HG02571 (cell line): Measurements from ENCODE around the gene MAST4.
A peak's percentile ranks its signal among the peaks of the same experiment; 100 is the strongest.

Experiments used
- ATAC-seq: cut with Tn5 transposase; IDR thresholded peaks from one replicate; pipeline ENCODE4 v1.9.1; 2021; ENCODE audit warnings: mild to moderate bottlenecking, moderate library complexity; ENCODE audit not compliant: unreplicated experiment

The MAST4 gene

DNA sequence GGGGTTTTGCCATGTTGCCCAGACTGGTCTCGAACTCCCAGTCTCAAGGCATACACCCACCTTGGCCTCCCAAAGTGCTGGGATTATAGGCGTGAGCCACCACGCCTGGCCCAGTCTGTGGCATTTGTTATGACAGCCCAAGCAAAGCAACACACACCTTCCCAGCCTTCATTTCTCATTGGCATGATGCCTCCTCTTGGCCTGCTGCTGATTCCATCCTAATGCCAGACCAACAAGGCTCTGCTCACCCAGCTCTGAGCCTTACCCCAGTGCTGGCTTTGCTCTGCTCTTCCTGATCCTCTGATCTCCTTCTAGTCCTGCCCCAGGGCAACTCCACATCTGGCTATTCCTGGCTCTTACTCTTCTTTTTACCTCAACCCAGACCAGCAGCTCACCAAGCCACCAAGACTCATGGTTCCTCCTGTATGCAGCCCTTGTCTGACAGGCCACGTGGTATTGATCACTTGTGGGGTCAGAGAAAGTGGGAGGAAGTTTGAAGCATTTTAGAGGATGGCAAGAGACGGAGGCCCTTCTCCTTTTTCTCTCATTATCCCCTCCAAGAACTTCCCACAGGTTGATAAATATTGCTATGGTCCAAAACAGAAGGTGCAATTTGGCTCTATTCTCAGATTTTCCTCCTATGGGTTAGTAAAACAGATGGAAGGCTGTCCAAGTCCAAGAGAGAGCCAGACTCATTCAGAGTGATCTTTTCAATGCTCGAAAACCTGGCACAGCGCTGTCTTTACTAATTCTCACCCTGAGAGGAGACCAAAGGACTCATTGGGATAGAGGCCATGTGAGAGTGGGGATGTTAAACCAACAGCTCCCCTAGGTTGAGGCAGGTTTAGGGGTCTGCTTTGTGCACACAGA is 599.4 kb downstream of the MAST4 start:
- no peak for ATAC-seq

DNA sequence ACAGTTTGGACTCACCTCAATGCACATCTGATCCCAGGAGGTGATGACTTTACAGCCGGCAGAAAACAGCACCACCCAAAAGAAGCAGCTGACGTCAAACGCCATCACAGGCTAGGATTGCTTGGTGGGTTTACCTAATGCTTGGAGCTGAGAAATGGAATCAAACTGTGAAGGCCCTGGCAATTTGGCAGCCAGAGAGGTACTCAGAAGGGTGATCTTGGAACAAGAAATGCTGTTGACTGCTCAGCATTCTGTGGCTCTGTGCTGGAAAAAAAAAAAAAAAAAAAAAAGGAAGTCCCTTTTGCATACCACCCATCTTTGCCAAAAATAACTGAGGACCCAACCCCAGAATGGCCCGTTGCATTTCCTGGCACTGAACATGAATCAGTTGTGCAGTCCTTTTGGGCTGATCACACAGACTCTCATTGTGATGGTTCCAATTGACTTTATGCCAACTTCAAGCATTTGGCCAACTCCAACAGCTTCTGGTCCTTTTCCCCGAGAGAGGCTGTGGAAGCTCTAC is 600.4 kb downstream of the MAST4 start, which contains the start of gene CD180:
TSS of gene CD180 (minus strand) at position 263 of the 523 bp plus-strand sequence. CDS start at position 105, 158 bp downstream.
- no peak for ATAC-seq

DNA sequence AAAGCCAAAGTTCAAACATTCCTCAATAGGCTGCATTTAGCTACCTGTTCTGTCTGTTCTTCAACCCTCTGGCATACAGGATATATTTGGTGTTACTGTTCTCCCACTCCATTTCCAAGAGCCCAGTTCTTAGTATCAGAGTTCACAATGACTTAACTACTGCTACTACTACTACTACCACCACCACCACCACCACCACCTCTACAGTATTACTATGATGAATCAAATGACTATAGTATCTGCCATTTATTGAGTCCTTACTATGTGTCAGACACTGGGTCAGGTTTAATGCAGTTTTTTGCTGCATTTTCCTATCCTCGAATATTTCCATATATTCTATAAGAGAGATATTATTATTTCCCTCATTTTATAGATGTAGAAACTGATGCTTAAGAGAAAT is 601.3 kb downstream of the MAST4 start:
- no peak for ATAC-seq

DNA sequence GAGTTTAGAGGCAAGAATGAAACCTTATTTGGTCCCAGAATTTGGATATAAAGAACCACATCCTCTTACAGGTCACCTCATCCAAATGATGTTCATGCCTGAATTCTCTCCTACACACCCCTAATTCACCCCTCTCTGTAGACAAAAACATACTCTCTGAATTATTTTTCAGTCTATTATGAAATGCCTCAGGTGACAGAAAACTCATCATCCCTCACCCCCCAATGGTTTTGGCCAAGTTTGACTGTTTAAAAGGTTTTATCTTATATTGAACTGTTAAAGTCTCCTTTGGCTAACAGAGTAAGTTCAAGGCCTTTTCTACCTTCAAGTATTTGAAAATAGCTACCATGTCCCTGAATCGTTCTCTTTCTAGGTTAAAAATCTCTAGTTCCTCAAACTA is 602.7 kb downstream of the MAST4 start:
- no peak for ATAC-seq

- ATAC-seq, result no peak
These were observed 603.7 kb downstream of the MAST4 start for GRCh38 chr5:67199859-67200258.

DNA sequence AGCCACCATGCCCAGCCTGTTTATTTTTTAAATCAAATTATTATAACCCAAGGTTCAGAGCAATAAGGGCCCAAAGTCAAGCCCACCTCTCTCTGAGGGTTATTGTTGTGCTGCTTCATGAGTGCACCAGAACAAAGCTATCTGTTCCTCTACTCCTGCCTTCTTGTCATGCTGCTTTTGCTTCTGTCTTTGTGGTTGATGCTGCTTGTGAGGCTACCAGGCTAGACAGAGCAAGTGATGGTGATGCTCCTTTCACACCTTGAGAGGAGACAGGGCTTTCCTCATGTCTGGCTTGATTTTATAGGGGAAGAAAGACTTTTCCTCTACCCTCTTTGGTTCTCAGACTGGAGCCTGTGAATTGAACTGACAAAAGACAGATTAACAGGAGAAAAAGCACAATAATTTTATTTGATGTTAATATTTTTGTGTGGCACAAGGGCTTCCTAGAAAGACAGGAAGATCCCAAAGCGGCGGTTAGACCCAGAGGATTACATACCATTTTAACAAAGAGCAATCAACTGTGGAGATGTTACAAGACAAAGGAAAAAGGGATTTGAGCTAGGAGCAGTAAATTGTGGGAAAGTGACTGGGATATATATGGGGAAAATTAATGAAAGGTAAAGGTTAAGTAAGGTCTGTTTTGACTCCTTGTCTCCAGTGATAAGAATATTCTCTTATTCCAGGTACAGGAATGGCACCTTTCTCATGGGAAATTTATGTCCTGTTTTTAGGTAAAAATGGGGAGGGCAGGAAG is 604.8 kb downstream of the MAST4 start:
- ATAC-seq, result no peak

GRCh38 chr5:67201897-67202549 is 605.8 kb downstream of the MAST4 start:
- no peak for ATAC-seq

- no peak for ATAC-seq
These were observed 606.6 kb downstream of the MAST4 start for GRCh38 chr5:67202828-67203227.

DNA sequence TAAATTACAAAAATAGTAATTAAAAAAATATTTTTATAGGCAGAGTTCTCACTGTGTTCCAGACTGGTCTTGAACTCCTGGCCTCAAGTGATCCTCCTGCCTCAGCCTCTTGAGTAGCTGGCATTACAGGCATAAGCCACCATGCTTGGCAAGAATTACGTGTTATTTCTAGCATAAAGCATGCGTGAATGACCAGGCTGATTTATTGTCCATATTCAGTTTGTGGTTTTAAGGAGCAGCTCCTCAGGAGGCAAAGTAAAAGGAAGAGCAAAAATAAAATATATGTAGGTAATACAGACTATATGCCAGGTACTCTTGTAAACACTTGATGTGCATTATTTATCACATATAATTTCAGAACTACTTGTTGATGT is 607.5 kb downstream of the MAST4 start:
- no peak for ATAC-seq

DNA sequence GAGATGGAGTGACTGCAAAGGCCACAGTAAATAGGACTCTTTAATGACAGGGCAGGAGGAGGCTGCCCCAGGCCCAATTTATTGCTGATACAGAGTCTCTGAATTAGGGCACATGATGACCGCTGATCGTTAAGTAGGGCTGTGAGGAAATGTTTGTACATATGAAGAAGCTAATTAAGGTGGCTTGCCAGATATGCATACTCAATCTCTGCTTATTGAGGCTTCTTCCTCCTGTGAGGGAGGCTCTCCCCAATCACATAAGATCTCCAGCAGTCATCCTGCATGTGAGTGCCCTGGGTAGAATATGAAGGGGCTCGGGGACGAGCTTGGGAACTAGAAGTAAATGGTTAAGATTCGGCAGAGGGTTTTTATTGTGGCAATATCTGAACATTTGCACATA is 608.6 kb downstream of the MAST4 start:
- no peak for ATAC-seq

GRCh38 chr5:67205981-67206380 is 609.8 kb downstream of the MAST4 start:
- ATAC-seq, result no peak

DNA sequence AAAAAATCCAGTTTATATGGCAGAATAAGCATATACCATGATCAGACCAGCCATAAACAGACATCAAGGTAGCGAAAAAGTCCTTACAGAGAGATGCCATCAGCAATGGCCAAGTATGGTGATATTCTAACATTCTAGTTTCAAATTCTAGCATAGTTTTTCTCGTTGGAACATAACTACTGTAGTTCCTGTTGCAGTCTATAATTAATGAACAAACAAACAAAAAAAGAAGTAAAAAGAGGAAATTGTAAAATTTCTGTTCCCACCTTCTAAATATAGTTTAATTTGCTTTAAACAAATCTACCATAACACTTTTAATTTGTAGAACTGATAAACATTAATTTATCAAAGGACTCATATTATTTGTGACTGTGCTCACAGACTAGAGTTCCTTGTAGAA is 610.3 kb downstream of the MAST4 start:
- ATAC-seq, result peak; percentile 21

GRCh38 chr5:67206929-67207328 is 610.7 kb downstream of the MAST4 start:
- ATAC-seq, result peak; percentile 81

DNA sequence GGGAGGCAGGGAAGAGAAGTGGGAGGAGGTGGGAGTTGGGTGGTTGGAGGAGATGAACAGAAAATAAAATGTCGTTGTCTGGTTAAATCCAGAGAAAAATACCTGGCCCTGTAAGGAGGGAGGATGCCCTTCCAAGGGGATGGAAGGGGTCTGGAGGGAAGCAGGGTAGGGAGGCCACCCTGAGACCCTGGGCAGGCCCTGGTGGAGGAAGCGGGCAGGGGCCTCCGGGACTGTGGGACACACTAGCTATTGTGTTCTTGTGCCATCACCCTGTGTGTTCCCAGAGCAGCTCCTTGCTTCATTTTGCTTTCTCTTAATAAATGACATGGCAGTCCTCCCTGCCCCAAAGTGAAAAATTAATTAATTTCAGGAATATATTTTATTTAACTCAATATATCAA is 612.2 kb downstream of the MAST4 start:
- no peak for ATAC-seq

- ATAC-seq, result no peak
These were observed 613.1 kb downstream of the MAST4 start for GRCh38 chr5:67209141-67209771.

DNA sequence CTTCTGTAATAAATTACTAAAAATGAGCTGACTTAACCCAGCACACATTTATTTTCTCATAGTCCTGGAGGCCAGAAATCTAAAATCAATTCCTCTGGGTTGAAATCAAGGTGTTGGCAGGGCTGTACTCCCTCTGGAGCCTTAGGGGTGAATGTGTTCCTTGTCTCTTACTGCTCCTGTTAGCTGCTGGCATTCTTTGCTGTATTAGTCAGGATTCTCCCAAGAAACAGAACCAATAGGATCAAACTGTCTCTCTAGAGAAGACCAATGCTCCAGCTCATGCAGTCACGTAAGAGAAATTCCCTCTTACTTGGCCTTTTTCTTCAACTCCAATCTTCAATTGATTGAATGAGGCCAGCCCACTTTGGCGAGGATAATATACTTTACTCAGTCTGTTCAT is 615.7 kb downstream of the MAST4 start:
- no peak for ATAC-seq

DNA sequence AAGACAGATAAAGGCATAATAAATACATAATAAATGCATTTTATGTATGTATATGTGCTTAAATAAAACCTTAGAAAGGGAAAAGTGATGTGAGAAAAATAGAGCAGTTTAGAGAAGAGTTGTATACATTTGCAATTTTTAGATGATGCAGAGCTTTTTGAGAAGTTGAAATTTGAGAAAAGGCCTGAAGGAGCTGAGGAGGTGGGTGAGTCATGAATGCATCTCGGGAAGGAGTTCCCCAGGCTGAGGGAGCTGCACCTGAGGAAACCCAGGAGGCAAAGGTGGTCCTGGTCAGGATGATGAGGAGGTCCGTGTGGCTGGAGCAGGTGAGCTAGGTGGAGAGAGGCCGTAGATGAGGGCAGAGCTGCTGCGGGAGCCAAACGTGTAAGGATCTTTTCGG is 617.8 kb downstream of the MAST4 start:
- ATAC-seq, result no peak

DNA sequence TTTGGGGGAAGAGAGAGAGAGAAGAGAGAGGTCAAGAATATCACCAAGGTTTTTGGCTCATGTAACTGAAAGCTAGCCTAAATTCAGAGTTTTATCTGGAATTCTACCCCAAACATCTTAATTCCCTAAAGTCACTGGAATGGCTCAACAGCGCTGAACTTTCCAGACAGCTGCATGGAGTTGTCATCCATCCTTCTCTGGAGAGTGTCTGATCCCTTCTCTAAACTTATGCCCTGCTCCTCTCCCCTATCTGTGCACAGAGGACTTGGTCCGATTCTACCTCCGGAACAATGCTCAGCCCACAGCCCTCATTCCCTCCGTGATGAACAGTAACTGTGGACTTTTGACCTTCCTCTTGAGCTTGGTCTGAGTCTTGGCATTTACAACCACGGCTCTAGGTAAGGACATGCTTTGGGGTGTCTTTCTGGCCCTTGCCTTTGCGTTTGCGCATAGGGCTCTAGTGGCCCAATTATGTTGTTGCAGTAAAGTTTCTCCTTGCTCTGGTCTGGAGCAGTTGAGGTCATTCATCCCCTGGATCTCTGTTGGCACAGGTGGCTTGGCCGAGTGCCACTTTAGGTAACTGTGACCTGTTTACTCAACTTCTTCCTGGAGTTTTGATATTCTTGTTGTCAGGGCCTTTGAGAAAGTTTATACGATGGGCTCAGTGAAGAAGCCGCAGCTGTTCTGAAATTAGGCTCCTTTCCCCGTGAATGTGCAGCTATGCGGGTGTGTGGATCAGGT is 618.7 kb downstream of the MAST4 start:
- no peak for ATAC-seq

GRCh38 chr5:67215519-67216471 is 619.6 kb downstream of the MAST4 start:
- peak; percentile 100 for ATAC-seq
